Iris pigment epithelial cell (primary cell): ENCODE measurements around the gene IMPA2.

ENCODE experiments used
- DNase-seq: peaks from one replicate; pipeline ENCODE4 v3.0.0-alpha.2; 2011; ENCODE audit warnings: low read depth

Gene IMPA2

GRCh38 chr18:11990539-11990938, 9.2 kb downstream of the IMPA2 start:
- DNase-seq: no peak

GRCh38 chr18:11991021-11991795, 9.9 kb downstream of the IMPA2 start:
- no peak for DNase-seq

DNA sequence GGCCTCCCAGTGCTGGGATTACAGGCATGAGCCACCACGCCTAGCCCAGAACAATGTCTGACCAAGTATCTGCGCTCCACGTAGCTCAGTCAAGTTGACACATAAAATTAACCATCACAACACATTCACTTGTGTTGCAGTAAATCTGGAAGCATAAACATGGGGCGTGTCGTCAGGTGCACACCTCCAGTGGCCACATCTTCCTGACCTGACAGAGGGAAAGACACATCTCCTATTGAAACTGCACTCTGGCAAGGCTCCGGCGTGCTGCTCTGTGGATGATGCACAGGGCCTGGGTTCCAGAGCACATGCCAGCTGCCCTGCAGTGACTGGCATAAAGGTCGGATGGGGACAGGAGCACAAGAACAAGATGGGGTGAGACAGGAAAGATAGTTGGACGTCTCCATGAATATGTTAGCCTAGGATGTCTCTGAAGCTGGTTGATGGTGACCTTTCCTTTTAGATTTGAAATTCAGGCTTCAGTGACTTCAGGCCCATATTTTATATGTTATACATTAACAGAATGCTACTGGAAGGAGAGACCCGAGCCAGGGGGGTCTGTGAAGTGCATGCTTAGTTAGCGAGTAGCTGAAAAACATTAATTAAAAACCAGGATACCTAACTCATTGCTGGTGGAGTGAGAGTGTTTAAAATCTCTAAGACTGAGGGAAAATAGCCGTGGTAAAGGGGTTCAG, 10.9 kb downstream of the IMPA2 start:
- no peak for DNase-seq

- no peak for DNase-seq
These were observed 12.1 kb downstream of the IMPA2 start for GRCh38 chr18:11993264-11993916.

DNA sequence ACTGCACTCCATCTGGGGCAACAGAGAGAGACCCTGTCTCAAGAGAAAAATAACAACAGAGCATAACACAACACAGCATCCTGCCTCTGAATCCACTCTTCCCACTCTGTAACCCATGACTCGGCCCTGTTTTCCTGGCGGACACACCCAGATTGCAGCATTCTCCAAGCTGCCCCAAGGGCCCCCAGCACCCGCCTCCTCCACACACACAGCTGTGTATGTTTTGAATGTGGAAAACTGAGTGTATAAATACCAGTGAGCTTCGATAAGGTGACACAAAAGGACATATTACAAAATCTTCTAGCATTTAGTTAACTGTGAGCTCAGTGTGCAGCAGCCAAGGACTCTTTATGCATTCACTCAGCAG, 13.0 kb downstream of the IMPA2 start:
- peak; percentile 86 for DNase-seq

DNA sequence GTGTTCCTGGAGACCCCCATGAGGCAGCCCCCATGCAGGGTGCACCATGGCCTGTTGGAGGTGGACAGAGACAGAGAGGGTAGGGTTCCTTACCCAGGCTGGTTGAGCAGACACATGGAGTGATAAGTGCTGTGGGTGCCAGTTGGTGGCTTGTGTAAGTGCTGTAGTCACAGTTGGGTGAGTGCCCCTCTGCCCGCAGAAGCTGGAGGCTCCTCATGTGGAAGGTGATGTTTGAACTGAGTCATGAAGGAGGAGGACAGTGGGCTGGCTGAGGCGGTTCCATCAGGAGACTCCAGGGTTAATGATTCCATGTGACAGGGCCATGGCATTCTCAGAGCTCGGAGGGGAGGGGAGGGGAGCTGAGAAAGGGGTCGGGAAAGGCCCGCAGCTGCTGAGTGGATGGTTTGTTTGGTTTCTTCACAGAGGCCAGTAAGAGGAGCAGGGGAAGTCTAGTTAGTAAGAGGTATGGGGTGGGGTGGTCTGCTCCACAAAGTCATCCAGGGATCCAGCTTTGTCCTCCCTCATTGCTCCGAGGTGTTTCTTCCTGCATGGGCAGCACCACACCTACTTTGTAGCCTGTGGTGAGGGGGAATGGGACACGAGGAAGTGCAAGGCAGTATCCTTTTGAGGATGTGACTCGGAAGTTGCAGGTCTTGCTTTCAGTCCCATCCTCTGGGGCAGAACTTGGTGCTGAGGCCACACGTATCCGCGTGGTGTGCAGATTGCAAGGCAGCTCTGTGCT, 13.6 kb downstream of the IMPA2 start:
- DNase-seq: peak; percentile 19

GRCh38 chr18:11995445-11996189, 14.3 kb downstream of the IMPA2 start:
- DNase-seq: peak; percentile 76

- DNase-seq: no peak
These were observed 15.0 kb downstream of the IMPA2 start for GRCh38 chr18:11996190-11996754.

DNA sequence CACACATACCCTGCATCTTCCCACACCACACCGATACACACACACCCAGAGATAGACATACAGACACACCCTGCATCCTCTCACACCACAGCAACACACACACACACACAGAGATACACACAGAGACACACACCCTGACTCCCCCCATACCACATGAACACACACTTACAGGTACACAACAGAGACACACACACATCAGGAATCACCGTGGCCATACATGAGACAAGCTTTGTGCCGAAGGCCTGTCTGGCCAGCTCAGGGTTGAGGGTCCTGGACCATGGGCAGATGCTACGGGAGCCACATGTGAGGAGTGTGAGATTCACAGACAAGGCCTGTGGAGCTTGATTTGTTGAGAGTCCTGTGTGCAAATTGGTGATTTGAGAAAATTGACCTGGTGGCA, 15.6 kb downstream of the IMPA2 start:
- DNase-seq: no peak

DNA sequence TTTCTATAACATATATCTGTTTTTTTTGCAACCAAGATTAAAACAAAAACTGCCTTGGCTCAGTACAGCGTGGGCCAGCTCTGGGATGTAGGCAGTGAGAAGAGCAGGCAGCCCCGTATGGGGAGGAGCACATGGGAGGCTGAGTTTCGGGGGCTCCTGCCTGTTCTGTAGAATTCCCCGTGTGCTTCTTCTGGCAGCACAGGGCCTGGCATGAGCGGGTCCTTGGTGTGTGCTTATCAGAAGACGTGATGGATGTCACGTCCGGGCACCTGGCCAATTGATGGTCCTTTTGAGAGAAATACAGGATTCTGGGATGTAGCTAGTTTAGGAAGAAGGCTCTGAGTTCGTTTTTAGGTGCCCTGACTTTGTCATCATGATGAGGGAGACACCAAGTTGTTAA, 16.2 kb downstream of the IMPA2 start:
- no peak for DNase-seq

DNA sequence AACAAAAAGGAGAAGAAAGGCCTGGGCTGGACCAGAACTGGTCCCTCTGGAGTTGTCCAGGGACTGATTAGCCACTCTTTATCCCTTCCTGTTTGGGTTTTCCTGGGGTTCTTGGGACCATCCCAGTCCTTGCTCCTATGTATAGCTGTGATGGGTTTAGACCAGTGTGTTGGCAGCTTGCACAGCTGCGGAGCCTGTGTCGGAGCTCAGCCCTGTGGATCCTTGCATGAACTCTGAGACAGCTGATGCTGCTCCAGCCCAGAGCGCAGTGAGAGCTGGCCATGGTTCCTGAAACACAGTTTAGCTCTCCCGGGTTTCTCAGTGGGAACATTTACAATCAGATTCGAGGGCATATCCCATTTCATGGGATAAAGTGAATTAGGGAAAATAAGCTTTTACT, 16.9 kb downstream of the IMPA2 start:
- no peak for DNase-seq

GRCh38 chr18:11999429-11999828, 18.1 kb downstream of the IMPA2 start:
- no peak for DNase-seq

DNA sequence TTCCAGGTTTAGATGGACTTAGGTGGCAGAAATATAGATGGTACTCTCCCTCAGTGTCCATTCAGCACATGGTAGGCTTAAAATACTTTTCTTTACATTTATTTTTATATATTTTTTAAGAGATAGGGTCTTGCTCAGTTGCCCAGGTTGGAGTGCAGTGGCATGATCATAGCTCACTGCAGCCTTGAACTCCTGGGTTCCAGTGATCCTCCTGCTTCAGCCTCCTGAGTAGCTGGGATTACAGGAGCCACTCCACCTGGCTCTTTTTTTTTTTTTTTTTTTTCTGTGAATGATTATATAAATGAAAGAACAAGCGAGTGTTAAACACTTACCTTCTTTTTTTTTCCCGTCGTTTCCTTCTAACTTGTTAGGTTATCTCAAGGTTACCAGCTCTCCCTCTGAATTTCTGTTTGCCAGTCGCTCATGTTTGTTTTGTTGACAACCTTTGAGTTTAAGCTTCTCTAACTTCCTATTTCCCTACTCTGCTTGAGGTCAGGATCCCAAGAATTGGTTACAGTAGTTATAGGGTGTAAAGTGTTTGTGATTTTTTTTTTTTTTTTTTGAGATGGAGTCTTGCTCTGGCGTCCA, 18.9 kb downstream of the IMPA2 start:
- DNase-seq: no peak

GRCh38 chr18:12001421-12001820, 20.1 kb downstream of the IMPA2 start:
- no peak for DNase-seq

DNA sequence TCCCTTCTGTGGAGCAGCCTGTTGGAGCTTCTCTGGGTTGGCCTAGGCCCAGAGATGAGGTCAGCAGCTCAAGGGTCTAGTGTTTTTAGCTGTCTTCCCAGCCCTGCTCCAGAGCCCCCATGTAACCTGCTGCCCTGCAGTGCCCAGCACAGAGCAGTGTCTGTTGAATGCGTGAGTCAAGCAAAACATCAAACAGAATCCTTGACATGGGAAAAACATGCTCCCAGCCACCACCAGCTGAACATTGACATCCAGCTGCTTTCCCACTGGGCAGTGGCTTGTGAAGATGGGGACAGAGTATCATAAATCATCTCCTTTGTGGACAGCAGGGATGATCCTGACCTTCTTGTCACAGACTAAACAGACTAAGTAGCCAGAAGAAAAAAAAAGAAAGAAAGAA, 22.6 kb downstream of the IMPA2 start:
- DNase-seq: no peak

GRCh38 chr18:12005538-12006487, 24.5 kb downstream of the IMPA2 start:
- no peak for DNase-seq

DNA sequence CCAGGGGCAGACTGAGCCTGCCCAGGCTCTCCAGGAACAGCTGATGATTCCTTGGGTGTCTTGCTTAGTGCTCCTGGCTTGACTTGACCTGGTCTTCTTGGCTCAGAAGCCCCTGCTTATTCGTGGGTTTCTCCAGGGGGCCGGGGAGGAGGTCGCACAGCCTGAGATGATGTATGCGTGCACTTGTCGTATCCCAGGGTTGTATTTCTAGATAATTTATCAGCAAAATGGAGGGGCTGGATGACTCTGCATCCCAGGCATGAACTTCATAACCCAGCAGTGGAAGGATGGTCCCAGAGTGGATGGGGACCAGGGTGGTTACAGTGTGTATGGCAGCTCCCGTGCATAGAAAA, 25.2 kb downstream of the IMPA2 start:
- DNase-seq: no peak

GRCh38 chr18:12007063-12007462, 25.8 kb downstream of the IMPA2 start:
- DNase-seq: no peak

- DNase-seq: no peak
These were observed 27.0 kb downstream of the IMPA2 start for GRCh38 chr18:12008181-12008767.
